Measurements from ENCODE around the gene FAR1. TPM values are rescaled to one million over a fixed set of nuclear protein-coding genes. Genes with fewer than 3 reads are reported as not detected.
A peak's percentile ranks its signal among the peaks of the same experiment; 100 is the strongest.
"Not testable (repeated sequence)": the region's sequence is repeated elsewhere in the genome, so short reads cannot be mapped to it uniquely, and the experiment has no call there.

FAR1 gene
- 10 to 100 TPM; 29.3 to 50.3 (median 35.0) TPM for total RNA-seq

GRCh38 chr11:13668102-13668956, at the start of gene FAR1:
Gene FAR1, plus strand, starts transcription at chr11:13668668. Its CDS starts 26,098 bp downstream, at chr11:13694766.
- Histone ChIP-seq H3K36me3 (no peaks in the 10 kb centered on the region), H3K9me3 (no peaks in the 10 kb centered on the region), H3K27me3 (no peaks in the 10 kb centered on the region), H3K4me3 (peak within 1 kb of the TSS; percentile 82 to 99 (median 94)), H3K27ac (replicated peaks in 1 of 4) (peak within 1 kb of the TSS; percentile 89 to 95 (median 90)), H3K4me1 (peaks cover 16 to 41% (median 28%) of the 10 kb centered on the region in 4 donors)
- DNase-seq (ENCODE audit: extremely low spot score) = peak; percentile 99
- no peak for TF ChIP-seq EP300 (IDR thresholded peaks at IDR 0.05)
- TF ChIP-seq POLR2AphosphoS5 (IDR thresholded peaks at IDR 0.05) = peak; percentile 92 to 93
- TF ChIP-seq CTCF (IDR thresholded peaks at IDR 0.05) = peak; percentile 58 to 69 (median 59)
- peak; percentile 71 for TF ChIP-seq POLR2A (IDR thresholded peaks at IDR 0.05; ENCODE audit: low read depth)
- intact Hi-C loops (cut with DNase I) = no loop called here
- 0% methylated on average over 3 of the region's 104 CpGs for WGBS

GRCh38 chr11:13620063-13620462, 48.4 kb upstream of the FAR1 start:
- intact Hi-C loops (cut with DNase I) = no loop called here
- TF ChIP-seq CTCF (IDR thresholded peaks at IDR 0.05) (no peak), EP300 (IDR thresholded peaks at IDR 0.05) (no peak), POLR2AphosphoS5 (IDR thresholded peaks at IDR 0.05) (no peak), POLR2A (IDR thresholded peaks at IDR 0.05; ENCODE audit: low read depth) (no peak)
- Histone ChIP-seq H3K27me3 (no peaks in the 10 kb centered on the region), H3K9me3 (peaks cover 0 to 20% (median 16%) of the 10 kb centered on the region in 4 donors), H3K36me3 (no peaks in the 10 kb centered on the region), H3K4me1 (no peaks in the 10 kb centered on the region), H3K4me3 (no peak overlapping the region), H3K27ac (replicated peaks in 1 of 4) (no peak overlapping the region)
- no peak for DNase-seq (ENCODE audit: extremely low spot score)
- 57% methylated on average over 2 of the region's 2 CpGs for WGBS

- H3K27ac ChIP-seq (replicated peaks in 1 of 4); intact Hi-C loops (cut with DNase I); H3K4me3 ChIP-seq; H3K9me3 ChIP-seq; H3K36me3 ChIP-seq; H3K4me1 ChIP-seq; H3K27me3 ChIP-seq; DNase-seq (ENCODE audit: extremely low spot score): not testable (repeated sequence)
- WGBS = 90% methylated on average over 3 of the region's 3 CpGs
Measured at GRCh38 chr11:13626818-13627217, 41.6 kb upstream of the FAR1 start.

- H3K4me3 ChIP-seq; DNase-seq (ENCODE audit: extremely low spot score); H3K27ac ChIP-seq (replicated peaks in 1 of 4); H3K36me3 ChIP-seq; H3K27me3 ChIP-seq; intact Hi-C loops (cut with DNase I); H3K9me3 ChIP-seq; H3K4me1 ChIP-seq: not testable (repeated sequence)
- 91% methylated on average over 5 of the region's 8 CpGs for WGBS
Measured at GRCh38 chr11:13628634-13629033, 39.8 kb upstream of the FAR1 start.

- no peak for DNase-seq (ENCODE audit: extremely low spot score)
- Histone ChIP-seq H3K4me3 (no peak overlapping the region), H3K27me3 (no peaks in the 10 kb centered on the region), H3K9me3 (peaks cover 0 to 7% (median 3%) of the 10 kb centered on the region in 4 donors), H3K27ac (replicated peaks in 1 of 4) (no peak overlapping the region), H3K36me3 (no peaks in the 10 kb centered on the region), H3K4me1 (no peaks in the 10 kb centered on the region)
- WGBS = 92% methylated on average over 1 of the region's 1 CpG
- intact Hi-C loops (cut with DNase I) = no loop called here
- no peak for TF ChIP-seq CTCF (IDR thresholded peaks at IDR 0.05)
- TF ChIP-seq EP300 (IDR thresholded peaks at IDR 0.05) = no peak
- no peak for TF ChIP-seq POLR2AphosphoS5 (IDR thresholded peaks at IDR 0.05)
- TF ChIP-seq POLR2A (IDR thresholded peaks at IDR 0.05; ENCODE audit: low read depth) = no peak
Measured at GRCh38 chr11:13629779-13630178, 38.7 kb upstream of the FAR1 start.

All from esophagus muscularis mucosa (tissue), 4 donors.